OCI-LY7 (cell line): Measurements from ENCODE around the gene CCNB1IP1.

Experiments used
- CTCF ChIP-seq: fragments of 200-600 bp; sonication (generic); conservative IDR thresholded peaks from 2 replicates; pipeline ENCODE4 v1.5.1; 2014; ENCODE audit warnings: mild to moderate bottlenecking, antibody characterized with exemption, low read length, moderate library complexity, mixed read lengths
- EZH2phosphoT487 ChIP-seq: fragments of 200-600 bp; sonication (generic); IDR thresholded peaks from 2 replicates; pipeline ENCODE4 v1.6.1; 2018; ENCODE audit warnings: low read depth, borderline replicate concordance, mild to moderate bottlenecking, mixed run types, antibody characterized with exemption, low read length, moderate library complexity, mixed read lengths

GRCh38 chr14:20294636-20295035 is 38.4 kb downstream of the CCNB1IP1 start:
- TF ChIP-seq EZH2phosphoT487, result no peak
- TF ChIP-seq CTCF, result no peak
